Astrocyte (in vitro differentiated cells and primary cell): ENCODE data around the gene BOD1L1.

Experiments
- EZH2 ChIP-seq: IDR thresholded peaks from 2 replicates; pipeline ENCODE4 v1.6.1; 2012; ENCODE audit warnings: mild to moderate bottlenecking, low read length, inconsistent platforms; ENCODE audit not compliant: insufficient read depth
- TF ChIP-seq, protein P1 (sequence below): IDR thresholded peaks from 2 replicates; pipeline ENCODE4 v1.5.1; 2011; ENCODE audit warnings: low read depth, mild to moderate bottlenecking, inconsistent platforms, low read length, moderate library complexity; ENCODE audit not compliant: insufficient read depth

DNA sequence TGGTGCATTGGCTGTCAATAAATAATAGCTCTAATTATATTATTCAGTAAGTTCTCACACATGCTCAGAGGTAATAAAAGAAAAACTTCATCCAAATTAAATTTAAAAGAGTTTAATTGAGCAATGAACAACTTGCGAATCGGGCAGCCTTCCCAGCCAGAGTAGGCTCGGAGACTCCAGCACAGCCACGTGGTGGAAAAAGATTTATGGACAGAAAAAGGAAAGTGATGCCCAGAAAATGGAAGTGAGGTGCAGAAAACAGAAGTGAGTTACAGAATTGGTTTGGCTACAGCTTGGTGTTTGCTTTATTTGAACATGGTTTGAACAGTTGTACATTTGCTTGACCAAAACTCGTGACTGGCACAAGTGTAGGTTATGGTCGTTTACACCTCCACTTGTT is 13.6 kb upstream of the BOD1L1 start:
- TF ChIP-seq, protein P1, sequence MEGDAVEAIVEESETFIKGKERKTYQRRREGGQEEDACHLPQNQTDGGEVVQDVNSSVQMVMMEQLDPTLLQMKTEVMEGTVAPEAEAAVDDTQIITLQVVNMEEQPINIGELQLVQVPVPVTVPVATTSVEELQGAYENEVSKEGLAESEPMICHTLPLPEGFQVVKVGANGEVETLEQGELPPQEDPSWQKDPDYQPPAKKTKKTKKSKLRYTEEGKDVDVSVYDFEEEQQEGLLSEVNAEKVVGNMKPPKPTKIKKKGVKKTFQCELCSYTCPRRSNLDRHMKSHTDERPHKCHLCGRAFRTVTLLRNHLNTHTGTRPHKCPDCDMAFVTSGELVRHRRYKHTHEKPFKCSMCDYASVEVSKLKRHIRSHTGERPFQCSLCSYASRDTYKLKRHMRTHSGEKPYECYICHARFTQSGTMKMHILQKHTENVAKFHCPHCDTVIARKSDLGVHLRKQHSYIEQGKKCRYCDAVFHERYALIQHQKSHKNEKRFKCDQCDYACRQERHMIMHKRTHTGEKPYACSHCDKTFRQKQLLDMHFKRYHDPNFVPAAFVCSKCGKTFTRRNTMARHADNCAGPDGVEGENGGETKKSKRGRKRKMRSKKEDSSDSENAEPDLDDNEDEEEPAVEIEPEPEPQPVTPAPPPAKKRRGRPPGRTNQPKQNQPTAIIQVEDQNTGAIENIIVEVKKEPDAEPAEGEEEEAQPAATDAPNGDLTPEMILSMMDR, result no peak
- TF ChIP-seq EZH2, result no peak
